CD4-positive, alpha-beta T cell treated with Interferon gamma for 1 hour (primary cell): ENCODE results near the gene ZNF143.

Source experiments
- DNase-seq: peaks from one replicate; pipeline ENCODE4 v3.0.0-alpha.2; 2020

The ZNF143 gene

DNA sequence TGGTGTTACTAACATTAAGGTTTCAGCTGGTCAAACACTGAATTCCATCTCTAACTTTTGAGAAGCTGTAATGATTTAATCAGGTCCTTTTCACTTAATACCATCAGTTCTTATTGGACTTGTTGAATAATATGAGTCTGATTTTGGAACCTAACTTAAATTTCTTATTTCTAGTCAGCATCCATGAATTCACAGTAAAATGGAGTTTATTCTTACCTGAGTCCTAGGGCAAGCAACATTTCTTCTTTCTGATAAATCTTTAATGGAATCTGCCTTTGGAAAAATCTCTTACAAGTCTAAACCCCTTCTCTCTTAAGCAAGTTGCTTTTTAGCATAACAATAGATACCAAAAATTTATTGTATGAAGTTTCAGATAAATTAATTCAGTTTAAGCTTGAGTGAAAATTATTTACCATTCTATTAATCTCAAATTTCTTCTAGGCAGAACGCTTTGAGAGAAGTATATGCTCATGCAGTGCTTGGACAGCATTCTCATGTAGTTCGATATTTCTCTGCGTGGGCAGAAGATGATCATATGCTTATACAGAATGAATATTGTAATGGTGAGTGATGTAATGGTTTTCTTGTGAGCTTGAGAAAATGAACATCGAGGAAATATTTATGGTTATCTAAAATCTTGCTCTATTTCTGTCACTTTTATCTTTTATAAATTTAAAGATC lies 116.0 kb downstream of the ZNF143 start:
- DNase-seq, result no peak

DNA sequence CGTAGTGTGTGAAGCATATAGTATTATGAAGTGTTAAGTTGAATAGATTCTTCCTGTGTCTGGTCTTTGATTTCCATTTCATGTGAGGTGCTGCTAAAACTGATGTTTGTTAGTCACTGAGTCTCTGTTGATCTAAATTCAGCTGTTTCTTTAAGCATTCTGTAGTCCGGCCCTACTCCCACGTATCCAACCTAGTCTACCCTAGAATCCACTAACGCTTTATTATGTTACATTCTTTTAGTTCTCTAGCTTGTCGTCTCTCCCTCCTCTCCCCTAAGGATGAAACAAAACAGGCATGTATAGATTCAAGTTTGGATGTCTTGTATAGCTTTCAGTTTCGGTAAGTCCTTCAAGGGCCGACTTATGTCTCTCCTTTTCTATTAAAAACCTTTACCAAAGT lies 116.7 kb downstream of the ZNF143 start:
- no peak for DNase-seq
